Measurements from ENCODE around the gene FOXP2. TPM values are rescaled to one million over a fixed set of nuclear protein-coding genes. Genes with fewer than 3 reads are reported as not detected.

Gene FOXP2
- total and polyA plus RNA-seq, 2 of the 4 experiments (the other 2 are of a cell fraction): 0.89 to 1.1 TPM

- Histone ChIP-seq H4K8ac (ENCODE audit: low read depth in 2 of 2, low read length in 2 of 2) (no peak overlapping the region), H2AFZ (replicated peaks; ENCODE audit: low read length, poor library complexity) (no peak overlapping the region), H3K4me1 (ENCODE audit: control insufficient read depth, insufficient read depth, low read length) (no peaks in the 10 kb centered on the region), H3K4ac (ENCODE audit: low read depth, low read length) (no peak overlapping the region), H3K27ac (ENCODE audit: insufficient read depth, low read length) (no peak overlapping the region), H2BK120ac (ENCODE audit: low read depth, low read length) (no peak overlapping the region), H2AK9ac (replicated peaks; ENCODE audit: low read depth, low read length, poor library complexity) (no peak overlapping the region), H3K23ac (ENCODE audit: low read depth, low read length) (no peak overlapping the region), H2BK15ac (ENCODE audit: low read depth, low read length) (no peak overlapping the region), H4K20me1 (ENCODE audit: insufficient read depth, low read length) (no peaks in the 10 kb centered on the region), H3K27me3 (ENCODE audit: control insufficient read depth, insufficient read depth, low read length) (no peaks in the 10 kb centered on the region), H2AK5ac (ENCODE audit: low read depth, low read length) (no peak overlapping the region), H2BK5ac (ENCODE audit: low read depth, low read length, poor library complexity, severe bottlenecking) (no peak overlapping the region), H3K4me2 (ENCODE audit: low read depth, low read length) (no peak overlapping the region), H3K9me3 (ENCODE audit: control insufficient read depth, insufficient read depth, low read length) (no peaks in the 10 kb centered on the region), H3K4me3 (ENCODE audit: insufficient read depth, low read depth, low read length) (no peak overlapping the region), H4K91ac (ENCODE audit: insufficient read depth, low read depth, low read length) (no peak overlapping the region), H3K36me3 (ENCODE audit: control insufficient read depth, insufficient read depth, low read length) (no peaks in the 10 kb centered on the region), H3K18ac (ENCODE audit: low read depth, low read length) (no peak overlapping the region), H3K9me1 (ENCODE audit: insufficient read depth, low read length) (no peaks in the 10 kb centered on the region), H3K9ac (ENCODE audit: low read depth, low read length) (no peak overlapping the region), H2BK20ac (ENCODE audit: low read depth, low read length) (no peak overlapping the region), H3K79me1 (ENCODE audit: low read depth in 1 of 2, low read length in 2 of 2) (no peaks in the 10 kb centered on the region), H4K5ac (ENCODE audit: low read depth, low read length) (no peak overlapping the region), H3K56ac (ENCODE audit: extremely low read depth, insufficient read depth, low read length) (no peak overlapping the region), H3K14ac (replicated peaks; ENCODE audit: low read depth, low read length) (no peak overlapping the region)
- intact Hi-C loops (cut with micrococcal nuclease): no loop called here
- dilution Hi-C loops (cut with HindIII; ENCODE audit: low sequenced_read_pairs, unreplicated experiment): no loop called here
- no TSS peak for BruUV-seq (replicated peaks)
- CTCF ChIA-PET: interaction anchor here (1.1 kb wide), 1 partner anchor 16 kb away, joined by 3 read pairs; no protein-coding TSS in a partner anchor
- DNase-seq (no peak), ATAC-seq (ENCODE audit: low read depth) (no peak)
- in situ Hi-C loops (cut with MboI; ENCODE audit: low sequenced_read_pairs): no loop called here
- WGBS, 2 experiments (ENCODE audit: extremely low coverage in 2 of 2, insufficient read length in 1 of 2): 63% methylated on average over 3 of the region's 7 CpGs; no CpG with 5 or more reads in 1 of the 2 experiments
- no peak for TF ChIP-seq FOS (IDR thresholded peaks at IDR 0.05; ENCODE audit: low read depth, low read length)
- TF ChIP-seq RCOR1 (IDR thresholded peaks at IDR 0.05; ENCODE audit: insufficient replicate concordance, low read length): no peak
- no peak for TF ChIP-seq BHLHE40 (IDR thresholded peaks at IDR 0.05; ENCODE audit: low read depth, low read length)
- TF ChIP-seq MAZ (IDR thresholded peaks at IDR 0.05; ENCODE audit: borderline replicate concordance, low read depth, low read length): no peak
- no peak for TF ChIP-seq CEBPB (IDR thresholded peaks at IDR 0.05; ENCODE audit: low read depth, low read length)
- TF ChIP-seq, protein P1, sequence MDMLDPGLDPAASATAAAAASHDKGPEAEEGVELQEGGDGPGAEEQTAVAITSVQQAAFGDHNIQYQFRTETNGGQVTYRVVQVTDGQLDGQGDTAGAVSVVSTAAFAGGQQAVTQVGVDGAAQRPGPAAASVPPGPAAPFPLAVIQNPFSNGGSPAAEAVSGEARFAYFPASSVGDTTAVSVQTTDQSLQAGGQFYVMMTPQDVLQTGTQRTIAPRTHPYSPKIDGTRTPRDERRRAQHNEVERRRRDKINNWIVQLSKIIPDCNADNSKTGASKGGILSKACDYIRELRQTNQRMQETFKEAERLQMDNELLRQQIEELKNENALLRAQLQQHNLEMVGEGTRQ (IDR thresholded peaks at IDR 0.05; ENCODE audit: low read depth, low read length): no peak
- TF ChIP-seq ELK1 (IDR thresholded peaks at IDR 0.05; ENCODE audit: borderline replicate concordance, low read depth, low read length): no peak
- TF ChIP-seq CTCF (conservative IDR thresholded peaks at IDR 0.05; ENCODE audit: low read depth, low read length): no peak
- POLR2A ChIA-PET (ENCODE audit: unreplicated experiment): no interaction called here
Measured at GRCh38 chr7:114630201-114630990, 215.8 kb downstream of the FOXP2 start.

Measured in IMR-90 (cell line).